CD4-positive, alpha-beta memory T cell (primary cell): ENCODE results near the gene ADGRV1. TPM values are rescaled to one million over a fixed set of nuclear protein-coding genes. Genes with fewer than 3 reads are reported as not detected.
"Not testable (repeated sequence)": the region's sequence is repeated elsewhere in the genome, so short reads cannot be mapped to it uniquely, and the experiment has no call there.

Source experiments
- CTCF ChIA-PET: fragments of 350-600 bp; sonication (Branson Sonifier 250); formaldehyde crosslinking; loops from one replicate; lab custom pipeline; 2021; ENCODE audit warnings: inconsistent platforms; ENCODE audit not compliant: partially characterized antibody; lab: Charles Lee
- POLR2A ChIA-PET: fragments of 350-600 bp; sonication (Branson Sonifier 250); formaldehyde crosslinking; loops from one replicate; lab custom pipeline; 2021; ENCODE audit not compliant: partially characterized antibody; lab: Charles Lee
- DNase-seq, 5 donors: peaks; one replicate each; pipeline versions ENCODE4 v3.0.0 to v3.0.0-alpha.2; 2020 to 2022; ENCODE audit warnings: mixed read lengths in 1 of 5
- H3K27ac ChIP-seq: one replicate; pipeline ENCODE4 v1.7.0; 2013; ENCODE audit warnings: low read depth, low read length
- H3K27me3 ChIP-seq: 2 replicates; pipeline ENCODE4 v1.7.0; 2013; ENCODE audit warnings: mild to moderate bottlenecking, low read length, moderate library complexity; ENCODE audit not compliant: insufficient read depth
- H3K36me3 ChIP-seq: 2 replicates; pipeline ENCODE4 v1.7.0; 2013; ENCODE audit warnings: mild to moderate bottlenecking, low read length, moderate library complexity; ENCODE audit not compliant: insufficient read depth
- H3K4me1 ChIP-seq: 2 replicates; pipeline ENCODE4 v1.7.0; 2013; ENCODE audit warnings: mild to moderate bottlenecking, low read length, moderate library complexity; ENCODE audit not compliant: insufficient read depth
- H3K4me3 ChIP-seq, 2 donors: one replicate each; pipeline ENCODE4 v1.7.0; 2013; ENCODE audit warnings: low read length in 2 of 2, mild to moderate bottlenecking in 1 of 2
- H3K9me3 ChIP-seq, 2 donors: one replicate each; pipeline ENCODE4 v1.7.0; 2013; ENCODE audit warnings: low read length in 2 of 2, control low read depth in 1 of 2; ENCODE audit not compliant: control insufficient read depth in 1 of 2
- H3K27ac Mint-ChIP-seq, 7 donors: one replicate each; pipeline ENCODE4 v1.8.0; 2020 to 2021; ENCODE audit warnings: mixed read lengths in 7 of 7, mild to moderate bottlenecking in 6 of 7, inconsistent platforms in 3 of 7, moderate library complexity in 3 of 7
- H3K27me3 Mint-ChIP-seq, 2 donors: one replicate each; pipeline ENCODE4 v1.8.0; 2020 to 2021; ENCODE audit warnings: mixed read lengths in 2 of 2
- H3K36me3 Mint-ChIP-seq, 2 donors: one replicate each; pipeline ENCODE4 v1.8.0; 2020 to 2021; ENCODE audit warnings: mixed read lengths in 2 of 2, inconsistent platforms in 1 of 2, mild to moderate bottlenecking in 1 of 2
- H3K4me1 Mint-ChIP-seq, 4 donors: one replicate each; pipeline ENCODE4 v1.8.0; 2020 to 2021; ENCODE audit warnings: mixed read lengths in 4 of 4, mild to moderate bottlenecking in 1 of 4
- H3K4me3 Mint-ChIP-seq, 8 donors: one replicate each; pipeline ENCODE4 v1.8.0; 2020 to 2021; ENCODE audit warnings: mixed read lengths in 8 of 8, mild to moderate bottlenecking in 7 of 8, moderate library complexity in 6 of 8, inconsistent platforms in 3 of 8
- H3K9me3 Mint-ChIP-seq, 8 donors: one replicate each; pipeline ENCODE4 v1.8.0; 2020 to 2021; ENCODE audit warnings: mixed read lengths in 8 of 8, mild to moderate bottlenecking in 5 of 8, inconsistent platforms in 3 of 8, moderate library complexity in 1 of 8
- intact Hi-C: fragments of 100-400 bp; cut with micrococcal nuclease; formaldehyde crosslinking; loops from one replicate; pipeline ENCODE4 v1.15.1; 2023
- polyA plus RNA-seq, 2 donors: library from polyadenylated mRNA; unstranded; fragments of 300-500 nt; fragmentation: Illumina TruSeq; gene quantifications; one replicate each; pipeline ENCODE4 v1.2.3, GENCODE V29; 2021
- total RNA-seq, 2 experiments: library from RNA; stranded (reverse); gene quantifications; one replicate each; pipeline ENCODE4 v1.2.3, GENCODE V29; 2021

The ADGRV1 gene
- total and polyA plus RNA-seq, 4 experiments from 2014 or later = 0.09 to 0.22 TPM; not detected in 2

DNA sequence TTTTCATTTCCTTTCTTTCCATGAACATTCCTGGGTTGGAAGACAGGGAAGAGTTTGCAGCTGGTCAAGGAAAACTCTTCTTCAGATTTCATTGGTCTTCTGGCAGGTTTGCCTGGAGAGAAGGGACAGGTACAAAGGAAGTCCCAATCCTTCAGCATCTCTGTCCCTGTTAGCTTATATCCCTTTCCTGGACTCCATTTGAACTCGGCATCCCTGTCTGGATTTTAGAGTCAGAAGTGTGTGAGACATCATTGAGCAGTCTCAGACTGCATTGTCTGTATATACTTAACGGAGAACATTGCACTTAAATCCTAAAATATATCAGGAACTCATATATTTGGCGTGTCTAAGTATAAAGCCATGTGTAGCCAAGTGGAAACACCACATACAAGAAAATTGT lies 54.9 kb downstream of the ADGRV1 start:
- peaks cover 3 to 6% of the 10 kb centered on the region in 2 donors for H3K27me3 Mint-ChIP-seq
- H3K4me1 Mint-ChIP-seq = peaks cover 0 to 10% (median 3%) of the 10 kb centered on the region in 4 donors
- POLR2A ChIA-PET = no interaction called here
- Histone ChIP-seq H3K36me3 (no peaks in the 10 kb centered on the region), H3K27me3 (no peaks in the 10 kb centered on the region), H3K9me3 (no peaks in the 10 kb centered on the region), H3K4me1 (no peaks in the 10 kb centered on the region), H3K27ac (no peak overlapping the region), H3K4me3 (no peak overlapping the region)
- DNase-seq = no peak
- no peak overlapping the region for H3K27ac Mint-ChIP-seq
- CTCF ChIA-PET = no interaction called here
- peak overlapping the region in 1 of 8 donors; percentile 39 for H3K4me3 Mint-ChIP-seq
- no peaks in the 10 kb centered on the region for H3K36me3 Mint-ChIP-seq
- H3K9me3 Mint-ChIP-seq = no peaks in the 10 kb centered on the region
- intact Hi-C loops = no loop called here

DNA sequence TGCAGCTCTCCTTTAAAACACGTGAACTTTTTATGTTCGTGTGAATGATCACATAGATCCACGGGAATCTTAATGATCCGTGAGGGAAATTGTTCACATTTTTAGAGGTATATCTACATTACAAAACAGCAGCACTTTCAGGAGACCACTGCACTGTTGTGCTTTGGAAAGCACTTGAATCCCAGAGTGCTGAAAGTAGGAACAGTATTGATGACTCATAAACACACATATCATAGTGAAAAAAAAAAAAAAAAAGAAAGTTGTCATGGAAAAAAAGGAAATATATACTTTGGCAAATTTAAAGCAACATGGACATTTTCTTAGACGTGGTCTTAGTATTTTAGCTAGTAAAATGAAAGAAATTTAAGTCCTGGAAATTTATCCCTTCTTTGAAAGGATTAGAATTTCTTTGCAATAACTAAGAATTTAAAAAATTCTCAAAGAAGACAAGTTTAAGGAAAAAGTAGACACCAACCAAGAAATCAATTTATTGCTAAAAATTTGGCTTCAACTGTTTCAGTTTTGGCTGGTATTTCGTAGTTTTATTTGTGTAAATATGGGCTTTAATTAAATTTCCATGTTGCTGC lies 55.4 kb downstream of the ADGRV1 start:
- no peaks in the 10 kb centered on the region for H3K36me3 Mint-ChIP-seq
- H3K9me3 Mint-ChIP-seq = no peaks in the 10 kb centered on the region
- no peaks in the 10 kb centered on the region for H3K4me1 ChIP-seq
- H3K36me3 ChIP-seq = no peaks in the 10 kb centered on the region
- DNase-seq = no peak
- CTCF ChIA-PET = interaction anchor here (0.6 kb wide), 1 partner anchor 957 kb away, joined by 3 read pairs; no protein-coding TSS in a partner anchor
- no peaks in the 10 kb centered on the region for H3K9me3 ChIP-seq
- H3K27me3 ChIP-seq = no peaks in the 10 kb centered on the region
- peaks cover 0 to 10% (median 3%) of the 10 kb centered on the region in 4 donors for H3K4me1 Mint-ChIP-seq
- no peak overlapping the region for H3K4me3 ChIP-seq
- H3K27ac ChIP-seq = no peak overlapping the region
- no peak overlapping the region for H3K4me3 Mint-ChIP-seq
- intact Hi-C loops = no loop called here
- POLR2A ChIA-PET = no interaction called here
- peaks cover 2 to 3% of the 10 kb centered on the region in 2 donors for H3K27me3 Mint-ChIP-seq
- H3K27ac Mint-ChIP-seq = no peak overlapping the region

DNA sequence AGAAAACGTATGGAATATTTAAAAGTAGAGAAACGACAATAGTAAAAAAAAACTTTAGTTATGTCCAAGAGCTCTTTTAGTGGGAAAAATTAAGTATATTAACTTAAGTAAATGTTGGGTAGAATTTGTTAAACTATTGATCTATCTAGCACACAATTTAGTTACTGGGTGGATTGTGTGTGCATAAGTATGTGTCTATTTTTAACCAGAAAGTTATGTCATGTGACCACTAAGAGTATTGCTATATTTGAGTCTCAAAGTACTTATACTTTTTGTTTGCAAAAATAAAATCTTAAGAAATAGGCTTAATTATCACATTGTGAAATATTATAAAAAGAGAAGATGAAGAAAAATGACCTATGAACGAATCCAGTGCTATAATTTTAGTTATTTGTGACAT lies 56.8 kb downstream of the ADGRV1 start:
- Mint-ChIP-seq H3K9me3 (peaks cover 0 to 2% (median 0%) of the 10 kb centered on the region in 8 donors), H3K4me3 (no peak overlapping the region), H3K27ac (no peak overlapping the region), H3K4me1 (peaks cover 0 to 10% (median 3%) of the 10 kb centered on the region in 4 donors), H3K27me3 (peaks cover 2 to 3% of the 10 kb centered on the region in 2 donors), H3K36me3 (no peaks in the 10 kb centered on the region)
- CTCF ChIA-PET = no interaction called here
- Histone ChIP-seq H3K4me1 (no peaks in the 10 kb centered on the region), H3K36me3 (no peaks in the 10 kb centered on the region), H3K4me3 (no peak overlapping the region), H3K9me3 (no peaks in the 10 kb centered on the region), H3K27ac (no peak overlapping the region), H3K27me3 (no peaks in the 10 kb centered on the region)
- POLR2A ChIA-PET = no interaction called here
- intact Hi-C loops = no loop called here
- no peak for DNase-seq

DNA sequence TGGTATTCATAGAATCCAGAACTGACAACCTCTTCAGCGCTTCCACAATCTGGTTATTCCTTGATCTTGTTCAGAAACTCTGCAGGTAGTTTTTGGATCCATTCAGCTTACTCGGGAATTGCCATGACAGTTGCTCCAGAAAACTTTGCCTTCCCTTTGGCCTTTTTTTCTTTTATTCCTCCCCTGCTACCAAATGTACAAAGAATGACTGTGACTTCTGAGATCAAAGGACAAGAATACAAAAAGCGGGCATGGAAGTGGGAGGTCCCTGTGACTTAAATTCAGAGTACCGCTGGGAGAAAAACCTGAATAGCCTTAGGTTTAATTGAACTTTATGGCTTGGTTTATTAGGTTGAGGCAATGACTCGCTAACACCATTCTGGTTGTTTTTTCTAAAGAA lies 59.5 kb downstream of the ADGRV1 start:
- peaks cover 0 to 2% (median 0%) of the 10 kb centered on the region in 8 donors for H3K9me3 Mint-ChIP-seq
- H3K4me1 Mint-ChIP-seq = peaks cover 0 to 6% (median 1%) of the 10 kb centered on the region in 4 donors
- intact Hi-C loops = no loop called here
- no peaks in the 10 kb centered on the region for H3K27me3 ChIP-seq
- H3K36me3 ChIP-seq = no peaks in the 10 kb centered on the region
- H3K4me3 Mint-ChIP-seq = no peak overlapping the region
- DNase-seq = no peak
- no peak overlapping the region for H3K27ac ChIP-seq
- H3K27ac Mint-ChIP-seq = no peak overlapping the region
- no peaks in the 10 kb centered on the region for H3K9me3 ChIP-seq
- H3K36me3 Mint-ChIP-seq = no peaks in the 10 kb centered on the region
- ChIA-PET POLR2A (no interaction called here), CTCF (no interaction called here)
- H3K4me3 ChIP-seq = no peak overlapping the region
- H3K4me1 ChIP-seq = no peaks in the 10 kb centered on the region
- H3K27me3 Mint-ChIP-seq = peaks cover 0 to 3% of the 10 kb centered on the region in 2 donors

DNA sequence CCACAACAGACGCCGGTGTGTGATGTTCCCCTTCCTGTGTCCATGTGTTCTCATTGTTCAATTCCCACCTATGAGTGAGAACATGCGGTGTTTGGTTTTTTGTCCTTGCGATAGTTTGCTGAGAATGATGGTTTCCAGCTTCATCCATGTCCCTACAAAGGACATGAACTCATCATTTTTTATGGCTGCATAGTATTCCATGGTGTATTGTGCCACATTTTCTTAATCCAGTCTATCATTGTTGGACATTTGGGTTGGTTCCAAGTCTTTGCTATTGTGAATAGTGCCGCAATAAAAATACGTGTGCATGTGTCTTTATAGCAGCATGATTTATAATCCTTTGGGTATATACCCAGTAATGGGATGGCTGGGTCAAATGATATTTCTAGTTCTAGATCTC lies 61.2 kb downstream of the ADGRV1 start:
- DNase-seq, H3K27ac ChIP-seq, H3K4me3 ChIP-seq, POLR2A ChIA-PET, H3K27me3 Mint-ChIP-seq, H3K4me1 ChIP-seq, intact Hi-C loops, H3K4me3 Mint-ChIP-seq, H3K9me3 Mint-ChIP-seq, H3K27me3 ChIP-seq, H3K9me3 ChIP-seq, H3K36me3 Mint-ChIP-seq, CTCF ChIA-PET, H3K27ac Mint-ChIP-seq, H3K4me1 Mint-ChIP-seq, H3K36me3 ChIP-seq: not testable (repeated sequence)

DNA sequence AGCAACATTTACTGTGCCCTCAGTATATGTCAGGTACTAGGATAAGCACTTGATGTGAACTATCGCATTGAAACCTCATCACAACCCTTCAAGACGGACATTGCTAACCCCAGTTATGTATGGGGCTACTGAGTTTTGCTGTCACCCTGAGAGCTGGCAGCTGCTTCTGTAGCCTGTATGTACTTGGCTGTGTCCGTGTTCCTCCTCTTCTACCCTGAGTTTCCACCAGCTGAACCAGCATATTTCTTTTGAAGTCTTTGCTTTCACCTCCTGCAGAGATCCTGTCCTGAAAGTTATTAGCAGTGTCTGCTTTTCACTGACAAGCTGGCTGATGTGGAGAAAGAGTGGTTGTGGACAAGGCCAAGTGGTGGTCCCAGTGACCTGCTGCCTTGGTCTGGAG lies 63.3 kb downstream of the ADGRV1 start:
- Mint-ChIP-seq H3K4me3 (no peak overlapping the region), H3K27me3 (no peaks in the 10 kb centered on the region), H3K9me3 (peaks cover 0 to 2% (median 0%) of the 10 kb centered on the region in 8 donors), H3K36me3 (no peaks in the 10 kb centered on the region), H3K4me1 (no peaks in the 10 kb centered on the region), H3K27ac (no peak overlapping the region)
- ChIA-PET POLR2A (no interaction called here), CTCF (no interaction called here)
- no peaks in the 10 kb centered on the region for H3K4me1 ChIP-seq
- H3K36me3 ChIP-seq = no peaks in the 10 kb centered on the region
- no peak for DNase-seq
- H3K27me3 ChIP-seq = peaks cover 4% of the 10 kb centered on the region
- H3K4me3 ChIP-seq = no peak overlapping the region
- H3K27ac ChIP-seq = no peak overlapping the region
- no peaks in the 10 kb centered on the region for H3K9me3 ChIP-seq
- intact Hi-C loops = no loop called here

DNA sequence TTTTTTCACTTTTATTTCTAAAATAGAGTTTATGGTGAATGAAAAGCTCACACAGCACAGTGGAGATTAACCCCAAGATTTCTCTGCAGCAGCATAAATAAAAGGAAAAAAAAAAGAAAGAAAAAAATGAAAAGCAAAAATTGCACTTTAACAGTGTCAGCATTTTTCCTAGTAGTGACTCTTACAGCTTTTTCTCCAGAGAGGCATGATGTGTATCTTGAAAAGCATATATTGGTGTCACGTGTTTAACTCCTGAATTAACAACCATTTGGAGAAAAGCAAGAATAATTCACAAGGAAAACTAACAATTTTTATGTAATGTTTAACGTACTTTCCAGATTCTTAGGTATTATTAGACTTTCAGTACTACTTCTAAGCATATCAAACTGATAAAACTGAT lies 67.9 kb downstream of the ADGRV1 start:
- no peaks in the 10 kb centered on the region for H3K9me3 Mint-ChIP-seq
- H3K27ac Mint-ChIP-seq = no peak overlapping the region

More for the DNA sequence above, 67.9 kb downstream of the ADGRV1 start:
- Histone ChIP-seq H3K4me1 (no peaks in the 10 kb centered on the region), H3K36me3 (no peaks in the 10 kb centered on the region), H3K9me3 (no peaks in the 10 kb centered on the region), H3K27ac (no peak overlapping the region), H3K4me3 (no peak overlapping the region), H3K27me3 (peaks cover 4% of the 10 kb centered on the region)
- H3K27me3 Mint-ChIP-seq = peaks cover 2 to 3% of the 10 kb centered on the region in 2 donors
- CTCF ChIA-PET = no interaction called here
- no peak overlapping the region for H3K4me3 Mint-ChIP-seq
- no peaks in the 10 kb centered on the region for H3K36me3 Mint-ChIP-seq
- no peaks in the 10 kb centered on the region for H3K4me1 Mint-ChIP-seq
- DNase-seq = no peak
- POLR2A ChIA-PET = no interaction called here
- intact Hi-C loops = no loop called here
